K562 (cell line): ENCODE data around the gene LRRC75A. TPM values are rescaled to one million over a fixed set of nuclear protein-coding genes. Genes with fewer than 3 reads are reported as not detected.

Source experiments
- ATAC-seq: fragments of 200-7000 bp; cut with Tn5 transposase; 3 replicates; pipeline ENCODE4 v1.9.1; 2020; ENCODE audit warnings: moderate library complexity
- BruUV-seq: library from RNA; stranded (reverse); fragments of 400-500 nt; replicated peaks from 2 replicates; lab custom pipeline; 2021; lab: Mats Ljungman, UMichigan
- CTCF ChIA-PET: fragments of 300-600 bp; formaldehyde crosslinking; extraction: SDS; loops from one replicate; lab custom pipeline; 2021; ENCODE audit warnings: low intra/inter-chr PET ratio; lab: Yijun Ruan, JAX
- POLR2A ChIA-PET: fragments of 300-600, 350-650 bp; sonication (Branson Sonifier 250); formaldehyde crosslinking; extraction: SDS; loops from one replicate; lab custom pipeline; 2021; ENCODE audit warnings: antibody characterized with exemption, inconsistent platforms; lab: Yijun Ruan, JAX
- DNase-seq, 4 experiments: peaks; one replicate each; pipeline versions ENCODE4 v3.0.0 to v3.0.0-alpha.2; 2011 to 2018; ENCODE audit warnings: low spot score in 3 of 4, mixed read lengths in 3 of 4; ENCODE audit errors: extremely low read depth in 1 of 4
- FAIRE-seq: peaks from 2 replicates; lab custom pipeline; 2011; peaks lifted over from hg19 to GRCh38; lab: Jason Lieb, UNC
- H2AFZ ChIP-seq: 2 replicates; pipeline ENCODE4 v1.6.0; 2011; ENCODE audit warnings: low read depth, low read length, control low read depth, inconsistent platforms
- H3K27ac ChIP-seq: fragments of 200-600 bp; 3 replicates; pipeline ENCODE4 v1.8.0; 2011; ENCODE audit warnings: low read depth, mild to moderate bottlenecking, control low read depth, inconsistent platforms, low read length, moderate library complexity, mixed read lengths; ENCODE audit errors: extremely low read depth
- H3K27me3 ChIP-seq, 2 experiments: fragments of 300-600 bp in 1 of 2; 2 replicates in 1 of 2; 3 replicates in 1 of 2; pipeline versions ENCODE4 v1.6.0 to v1.8.0; 2011; ENCODE audit warnings: inconsistent platforms in 2 of 2, low read length in 2 of 2, mild to moderate bottlenecking in 1 of 2, mixed read lengths in 1 of 2, moderate library complexity in 1 of 2; ENCODE audit not compliant: control insufficient read depth in 2 of 2, insufficient read depth in 2 of 2
- H3K36me3 ChIP-seq: fragments of 300-600 bp; 3 replicates; pipeline ENCODE4 v1.8.0; 2011; ENCODE audit warnings: mild to moderate bottlenecking, low read length, inconsistent platforms; ENCODE audit not compliant: control insufficient read depth, insufficient read depth
- H3K4me1 ChIP-seq, 2 experiments: fragments of 200-600 bp in 1 of 2; replicated peaks in 1 of 2; 2 replicates in 1 of 2; 3 replicates in 1 of 2; pipeline versions ENCODE4 v1.5.1 to v1.8.0; 2011; ENCODE audit warnings: inconsistent platforms in 2 of 2, low read length in 2 of 2, mild to moderate bottlenecking in 1 of 2, mixed read lengths in 1 of 2, moderate library complexity in 1 of 2; ENCODE audit not compliant: control insufficient read depth in 2 of 2, insufficient read depth in 2 of 2
- H3K4me2 ChIP-seq: 2 replicates; pipeline ENCODE4 v1.6.1; 2011; ENCODE audit warnings: low read length, control low read depth, inconsistent platforms, mixed read lengths; ENCODE audit not compliant: insufficient read depth
- H3K4me3 ChIP-seq: fragments of 200-600 bp; sonication (generic), shearing (Covaris generic); 2 replicates; pipeline ENCODE4 v1.5.1; 2016; ENCODE audit warnings: control low read depth, inconsistent platforms
- H3K79me2 ChIP-seq: fragments of 200-600 bp; 3 replicates; pipeline ENCODE4 v1.8.0; 2011; ENCODE audit warnings: low read length, inconsistent platforms; ENCODE audit not compliant: control insufficient read depth, insufficient read depth
- H3K9ac ChIP-seq, 2 experiments: 2 replicates each; pipeline versions ENCODE4 v1.6.0 to v1.6.1; 2011; ENCODE audit warnings: low read depth in 2 of 2, low read length in 2 of 2, control low read depth in 1 of 2, inconsistent platforms in 1 of 2, mild to moderate bottlenecking in 1 of 2, mixed read lengths in 1 of 2; ENCODE audit not compliant: insufficient read depth in 1 of 2
- H3K9me1 ChIP-seq: one replicate; pipeline ENCODE4 v1.6.0; 2011; ENCODE audit warnings: inconsistent platforms, mild to moderate bottlenecking, low read length, moderate library complexity; ENCODE audit not compliant: control insufficient read depth, insufficient read depth
- H3K9me3 ChIP-seq: replicated peaks from 2 replicates; pipeline ENCODE4 v1.5.1; 2011; ENCODE audit warnings: low read depth, low read length, inconsistent platforms; ENCODE audit not compliant: control insufficient read depth, insufficient read depth
- H4K20me1 ChIP-seq: replicated peaks from 2 replicates; pipeline ENCODE4 v1.6.1; 2011; ENCODE audit warnings: low read length, inconsistent platforms, mixed read lengths; ENCODE audit not compliant: control insufficient read depth, insufficient read depth
- CBFA2T3 ChIP-seq: fragments of 450-650 bp; IDR thresholded peaks from 2 replicates; pipeline ENCODE4 v1.6.1; 2017
- CC2D1A ChIP-seq: fragments of 450-650 bp; IDR thresholded peaks from 2 replicates; pipeline ENCODE4 v1.6.1; 2017; ENCODE audit warnings: mild to moderate bottlenecking
- DMBX1 ChIP-seq: fragments of 250-450 bp; sonication (Bioruptor Pico); IDR thresholded peaks from 2 replicates; pipeline ENCODE4 v1.8.0; 2022; ENCODE audit warnings: inconsistent platforms, mild to moderate bottlenecking, moderate library complexity, borderline replicate concordance
- IRF9 ChIP-seq: fragments of 450-650 bp; IDR thresholded peaks from 2 replicates; pipeline ENCODE4 v1.6.1; 2016; ENCODE audit warnings: missing biosample characterization, missing genetic modification characterization
- NR4A1 ChIP-seq, 2 experiments: fragments of 250-450 bp in 1 of 2; fragments of 450-650 bp in 1 of 2; sonication (Bioruptor Pico) in 1 of 2; IDR thresholded peaks; 2 replicates each; pipeline versions ENCODE4 v1.4.0 to v1.6.1; 2016 to 2020; ENCODE audit warnings: mild to moderate bottlenecking in 2 of 2, missing compliant biosample characterization in 1 of 2, missing genetic modification characterization in 1 of 2, moderate library complexity in 1 of 2
- PHF20 ChIP-seq: fragments of 450-650 bp; IDR thresholded peaks from 2 replicates; pipeline ENCODE4 v1.6.1; 2018; ENCODE audit not compliant: partially characterized antibody
- SMAD4 ChIP-seq: fragments of 250-450 bp; sonication (Bioruptor Pico); conservative IDR thresholded peaks from 2 replicates; pipeline ENCODE4 v1.8.0; 2021; ENCODE audit warnings: inconsistent platforms, mild to moderate bottlenecking, moderate library complexity
- TAL1 ChIP-seq: fragments of 450-650 bp; IDR thresholded peaks from 2 replicates; pipeline ENCODE4 v1.6.1; 2016; ENCODE audit warnings: mild to moderate bottlenecking
- TCF3 ChIP-seq: sonication (generic); formaldehyde crosslinking; IDR thresholded peaks from 2 replicates; pipeline ENCODE4 v1.4.0; 2020; ENCODE audit warnings: mild to moderate bottlenecking, missing genetic modification reagents
- TEAD4 ChIP-seq, 2 experiments: sonication (generic) in 1 of 2; formaldehyde crosslinking in 1 of 2; IDR thresholded peaks; 2 replicates each; pipeline versions ENCODE4 v1.6.1 to v1.8.0; 2012 to 2022; ENCODE audit warnings: borderline replicate concordance in 1 of 2, inconsistent platforms in 1 of 2, low read length in 1 of 2, mild to moderate bottlenecking in 1 of 2, missing genetic modification reagents in 1 of 2
- TFAM ChIP-seq: fragments of 250-450 bp; sonication (Bioruptor Pico); conservative IDR thresholded peaks from 2 replicates; pipeline ENCODE4 v1.5.0; 2021; ENCODE audit warnings: mild to moderate bottlenecking, moderate library complexity
- ZBTB17 ChIP-seq: fragments of 450-650 bp; formaldehyde crosslinking; IDR thresholded peaks from 2 replicates; pipeline ENCODE4 v1.4.0; 2020; ENCODE audit warnings: mild to moderate bottlenecking
- ZNF232 ChIP-seq: sonication (generic); formaldehyde crosslinking; IDR thresholded peaks from 2 replicates; pipeline ENCODE4 v1.8.0; 2022; ENCODE audit warnings: mild to moderate bottlenecking, missing genetic modification reagents
- ZNF583 ChIP-seq: fragments of 250-450 bp; sonication (Bioruptor Pico); IDR thresholded peaks from 2 replicates; pipeline ENCODE4 v1.4.0; 2020
- WGBS: fragments of 100-300 bp; shearing (Covaris generic); methylation state at CpG from one replicate; pipeline ENCODE4 v1.1.6; 2016; ENCODE audit warnings: low coverage, mixed read lengths; ENCODE audit not compliant: insufficient coverage; ENCODE audit errors: missing lambda C conversion rate; 5-methylcytosine and 5-hydroxymethylcytosine counted together
- in situ Hi-C: fragments of 300-500 bp; cut with MboI; formaldehyde crosslinking; loops from 4 replicates; pipeline ENCODE4 v1.15.0; 2018; ENCODE audit warnings: inconsistent platforms, mixed read lengths
- intact Hi-C: fragments of 100-400 bp; cut with micrococcal nuclease; formaldehyde crosslinking; loops from 2 replicates; pipeline ENCODE4 v1.14.2; 2022
- polyA plus RNA-seq, 8 experiments: library from polyadenylated mRNA; depleted of rRNA in 4 of 8; stranded (reverse) in 5 of 8; unstranded in 3 of 8; fragments of >200 nt; fragmentation: Nextera tagmentation in 2 of 8; fragmentation: Illumina TruSeq in 1 of 8; extraction: Ambion mirVana in 2 of 8; extraction: Trizol in 1 of 8; gene quantifications; 2 replicates each; pipeline versions ENCODE4 v1.2.1 to v1.2.3, GENCODE V29; 2011 to 2014; ENCODE audit warnings: inconsistent platforms in 1 of 8, missing spikeins in 1 of 8
- total RNA-seq, 7 experiments: library from RNA; depleted of rRNA in 6 of 7; stranded (reverse); fragments of >200 nt in 6 of 7; fragmentation: Illumina TruSeq in 2 of 7; extraction: Trizol in 2 of 7; gene quantifications; 2 replicates each; pipeline versions ENCODE4 v1.2.1 to v1.2.3, GENCODE V29; 2011 to 2021; ENCODE audit warnings: low replicate concordance in 1 of 7
- TF ChIP-seq, protein P1 (sequence below): fragments of 250-450 bp; sonication (Bioruptor Pico); IDR thresholded peaks from 2 replicates; pipeline ENCODE4 v1.4.0; 2020; ENCODE audit warnings: mild to moderate bottlenecking, moderate library complexity, borderline replicate concordance
- TF ChIP-seq, protein P2 (sequence below), 2 experiments: fragments of 450-650 bp; conservative IDR thresholded peaks; 2 replicates each; pipeline ENCODE4 v1.6.1; 2017; ENCODE audit warnings: mild to moderate bottlenecking in 2 of 2, moderate library complexity in 2 of 2

LRRC75A gene
- total and polyA plus RNA-seq, 9 of the 15 experiments (the other 6 are each of a cell fraction or from before 2014, with no cell fraction given) = 0.04 to 0.34 (median 0.08) TPM; not detected in 5

DNA sequence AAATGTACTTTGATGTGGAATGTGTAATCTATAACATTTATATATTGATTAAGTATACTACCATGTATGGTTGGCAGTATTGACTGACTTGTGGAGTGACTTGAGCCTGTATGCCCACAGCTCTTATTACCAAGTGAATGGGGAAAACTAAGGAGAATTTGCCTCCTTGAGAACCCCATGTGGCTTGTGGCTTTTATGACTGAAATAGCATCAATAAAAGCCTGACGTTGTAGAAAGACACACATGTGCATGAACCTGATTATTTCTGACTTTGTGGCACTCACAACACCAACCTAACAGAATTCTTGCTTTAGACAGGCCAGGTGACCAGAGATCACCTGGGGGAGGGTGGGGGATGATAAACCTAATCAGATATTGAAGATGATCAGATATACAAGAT, 2.1 kb upstream of the LRRC75A start (continued):
- TF ChIP-seq, protein P1, sequence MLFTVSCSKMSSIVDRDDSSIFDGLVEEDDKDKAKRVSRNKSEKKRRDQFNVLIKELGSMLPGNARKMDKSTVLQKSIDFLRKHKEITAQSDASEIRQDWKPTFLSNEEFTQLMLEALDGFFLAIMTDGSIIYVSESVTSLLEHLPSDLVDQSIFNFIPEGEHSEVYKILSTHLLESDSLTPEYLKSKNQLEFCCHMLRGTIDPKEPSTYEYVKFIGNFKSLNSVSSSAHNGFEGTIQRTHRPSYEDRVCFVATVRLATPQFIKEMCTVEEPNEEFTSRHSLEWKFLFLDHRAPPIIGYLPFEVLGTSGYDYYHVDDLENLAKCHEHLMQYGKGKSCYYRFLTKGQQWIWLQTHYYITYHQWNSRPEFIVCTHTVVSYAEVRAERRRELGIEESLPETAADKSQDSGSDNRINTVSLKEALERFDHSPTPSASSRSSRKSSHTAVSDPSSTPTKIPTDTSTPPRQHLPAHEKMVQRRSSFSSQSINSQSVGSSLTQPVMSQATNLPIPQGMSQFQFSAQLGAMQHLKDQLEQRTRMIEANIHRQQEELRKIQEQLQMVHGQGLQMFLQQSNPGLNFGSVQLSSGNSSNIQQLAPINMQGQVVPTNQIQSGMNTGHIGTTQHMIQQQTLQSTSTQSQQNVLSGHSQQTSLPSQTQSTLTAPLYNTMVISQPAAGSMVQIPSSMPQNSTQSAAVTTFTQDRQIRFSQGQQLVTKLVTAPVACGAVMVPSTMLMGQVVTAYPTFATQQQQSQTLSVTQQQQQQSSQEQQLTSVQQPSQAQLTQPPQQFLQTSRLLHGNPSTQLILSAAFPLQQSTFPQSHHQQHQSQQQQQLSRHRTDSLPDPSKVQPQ (CRISPR knock-in tag) = no peak
- no peak for TF ChIP-seq CC2D1A

DNA sequence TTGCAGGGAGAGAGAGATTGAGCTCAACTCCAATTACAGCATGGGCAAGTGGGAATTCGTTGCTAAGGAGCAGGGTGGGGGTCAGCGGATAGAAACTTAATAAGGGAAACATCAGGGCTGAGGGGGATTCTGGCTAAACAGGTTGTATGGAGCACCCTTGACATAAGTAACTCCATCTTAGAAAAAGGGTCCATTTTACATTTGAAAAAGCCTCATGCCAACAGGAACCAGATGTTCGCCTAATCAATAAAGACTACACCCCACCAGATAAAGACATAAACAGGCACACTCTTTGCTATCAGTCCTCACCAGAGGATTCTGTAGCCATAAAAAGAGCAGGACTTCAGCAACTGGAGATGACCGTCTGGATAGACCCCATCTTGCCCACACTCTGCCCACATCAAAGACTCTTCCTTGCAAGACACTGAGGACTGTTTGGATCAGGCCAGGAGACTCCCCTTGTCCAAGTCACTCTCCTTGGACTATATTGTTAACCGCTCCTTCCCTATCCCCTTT, 1.6 kb upstream of the LRRC75A start:
- POLR2A ChIA-PET = interaction anchor here (0.8 to 0.9 kb wide), 2 partner anchors 17 to 27 kb away, joined by 3 to 5 read pairs; no protein-coding TSS in a partner anchor
- intact Hi-C loops = no loop called here
- TF ChIP-seq, protein P2, sequence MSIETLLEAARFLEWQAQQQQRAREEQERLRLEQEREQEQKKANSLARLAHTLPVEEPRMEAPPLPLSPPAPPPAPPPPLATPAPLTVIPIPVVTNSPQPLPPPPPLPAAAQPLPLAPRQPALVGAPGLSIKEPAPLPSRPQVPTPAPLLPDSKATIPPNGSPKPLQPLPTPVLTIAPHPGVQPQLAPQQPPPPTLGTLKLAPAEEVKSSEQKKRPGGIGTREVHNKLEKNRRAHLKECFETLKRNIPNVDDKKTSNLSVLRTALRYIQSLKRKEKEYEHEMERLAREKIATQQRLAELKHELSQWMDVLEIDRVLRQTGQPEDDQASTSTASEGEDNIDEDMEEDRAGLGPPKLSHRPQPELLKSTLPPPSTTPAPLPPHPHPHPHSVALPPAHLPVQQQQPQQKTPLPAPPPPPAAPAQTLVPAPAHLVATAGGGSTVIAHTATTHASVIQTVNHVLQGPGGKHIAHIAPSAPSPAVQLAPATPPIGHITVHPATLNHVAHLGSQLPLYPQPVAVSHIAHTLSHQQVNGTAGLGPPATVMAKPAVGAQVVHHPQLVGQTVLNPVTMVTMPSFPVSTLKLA (conservative IDR thresholded peaks at IDR 0.05) = no peak
- TF ChIP-seq IRF9 (tag) (peak; percentile 51), ZNF232 (no peak), SMAD4 (0 out of 2 replicates have a peak, but pooled peaks have one; percentile 19), ZNF583 (CRISPR knock-in tag) (peak; percentile 63; the same call in 1 of the 2 replicates), CBFA2T3 (peak; percentile 72), TFAM (CRISPR knock-in tag) (no peak), DMBX1 (CRISPR knock-in tag) (peak; percentile 83), NR4A1 (CRISPR knock-in tag; IDR thresholded peaks at IDR 0.05) (no peak), NR4A1 (tag; IDR thresholded peaks at IDR 0.05) (peak; percentile 75; the same call in 1 of the 2 replicates), TEAD4 (IDR thresholded peaks at IDR 0.05; ENCODE audit: low read length) (peak; percentile 27; the same call in 1 of the 2 replicates), TEAD4 (CRISPR knock-in tag; IDR thresholded peaks at IDR 0.05; ENCODE audit: borderline replicate concordance) (no peak), PHF20 (no peak), ZBTB17 (CRISPR knock-in tag) (0 out of 2 replicates have a peak, but pooled peaks have one; percentile 28), TAL1 (peak; percentile 38; the same call in 1 of the 2 replicates), TCF3 (CRISPR knock-in tag) (peak; percentile 52)

More for the DNA sequence above, 1.6 kb upstream of the LRRC75A start:
- H3K4me2 ChIP-seq = no peak overlapping the region
- WGBS = 5% methylated on average over 5 of the region's 5 CpGs
- no peak for FAIRE-seq
- H3K36me3 ChIP-seq = no peaks in the 10 kb centered on the region
- ATAC-seq = no peak
- H3K4me1 ChIP-seq = peaks cover 11 to 25% of the 10 kb centered on the region in 2 experiments; a peak in 4 of 5 replicates
- H3K9me1 ChIP-seq = no peaks in the 10 kb centered on the region
- CTCF ChIA-PET = no interaction called here
- H3K9me3 ChIP-seq = no peaks in the 10 kb centered on the region
- H3K27ac ChIP-seq = no peak overlapping the region
- no peak overlapping the region for H3K4me3 ChIP-seq
- BruUV-seq = no TSS peak
- peaks cover 18 to 50% of the 10 kb centered on the region in 2 experiments for H3K27me3 ChIP-seq
- H3K9ac ChIP-seq = no peak overlapping the region
- in situ Hi-C loops = no loop called here
- H3K79me2 ChIP-seq = no peaks in the 10 kb centered on the region
- DNase-seq = no peak
- no peaks in the 10 kb centered on the region for H4K20me1 ChIP-seq
- H2AFZ ChIP-seq = no peak overlapping the region
